ENCODE results near the gene MFSD1.

MFSD1 gene

DNA sequence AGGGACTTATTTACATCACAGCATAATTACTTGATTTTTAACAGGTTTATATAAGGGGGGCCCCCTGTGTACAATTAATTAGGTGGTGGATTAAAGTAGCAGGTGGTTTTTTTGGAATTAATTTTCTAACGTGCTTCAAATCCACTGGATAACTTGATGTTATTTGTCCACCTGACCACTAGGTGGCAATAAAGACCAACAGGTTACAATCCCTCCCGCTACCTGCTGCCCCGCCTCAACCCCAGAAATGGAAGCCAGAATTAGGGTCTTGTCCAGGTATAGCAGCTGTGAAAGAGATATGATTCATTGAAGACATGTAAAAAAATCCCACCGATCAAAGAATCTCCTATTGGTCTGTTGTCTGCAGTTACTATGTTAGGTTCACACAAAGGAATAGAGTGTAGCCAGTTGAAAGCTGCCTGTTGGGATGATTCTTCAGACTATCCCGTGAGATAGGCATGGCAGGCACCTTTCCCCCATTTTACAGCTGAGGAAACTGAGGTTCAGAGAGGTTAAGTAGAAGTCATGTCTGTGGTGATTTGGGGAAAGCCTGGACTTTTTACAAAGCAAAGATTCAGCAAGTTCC, 44.0 kb downstream of the MFSD1 start:
- TF ChIP-seq, protein P1, sequence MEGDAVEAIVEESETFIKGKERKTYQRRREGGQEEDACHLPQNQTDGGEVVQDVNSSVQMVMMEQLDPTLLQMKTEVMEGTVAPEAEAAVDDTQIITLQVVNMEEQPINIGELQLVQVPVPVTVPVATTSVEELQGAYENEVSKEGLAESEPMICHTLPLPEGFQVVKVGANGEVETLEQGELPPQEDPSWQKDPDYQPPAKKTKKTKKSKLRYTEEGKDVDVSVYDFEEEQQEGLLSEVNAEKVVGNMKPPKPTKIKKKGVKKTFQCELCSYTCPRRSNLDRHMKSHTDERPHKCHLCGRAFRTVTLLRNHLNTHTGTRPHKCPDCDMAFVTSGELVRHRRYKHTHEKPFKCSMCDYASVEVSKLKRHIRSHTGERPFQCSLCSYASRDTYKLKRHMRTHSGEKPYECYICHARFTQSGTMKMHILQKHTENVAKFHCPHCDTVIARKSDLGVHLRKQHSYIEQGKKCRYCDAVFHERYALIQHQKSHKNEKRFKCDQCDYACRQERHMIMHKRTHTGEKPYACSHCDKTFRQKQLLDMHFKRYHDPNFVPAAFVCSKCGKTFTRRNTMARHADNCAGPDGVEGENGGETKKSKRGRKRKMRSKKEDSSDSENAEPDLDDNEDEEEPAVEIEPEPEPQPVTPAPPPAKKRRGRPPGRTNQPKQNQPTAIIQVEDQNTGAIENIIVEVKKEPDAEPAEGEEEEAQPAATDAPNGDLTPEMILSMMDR (IDR thresholded peaks at IDR 0.05; ENCODE audit: borderline replicate concordance, insufficient read depth, low read depth, low read length) = peak; percentile 47; the same call in 1 of the 2 replicates
- no peak overlapping the region for H3K4me3 ChIP-seq (ENCODE audit: low read depth, low read length)

DNA sequence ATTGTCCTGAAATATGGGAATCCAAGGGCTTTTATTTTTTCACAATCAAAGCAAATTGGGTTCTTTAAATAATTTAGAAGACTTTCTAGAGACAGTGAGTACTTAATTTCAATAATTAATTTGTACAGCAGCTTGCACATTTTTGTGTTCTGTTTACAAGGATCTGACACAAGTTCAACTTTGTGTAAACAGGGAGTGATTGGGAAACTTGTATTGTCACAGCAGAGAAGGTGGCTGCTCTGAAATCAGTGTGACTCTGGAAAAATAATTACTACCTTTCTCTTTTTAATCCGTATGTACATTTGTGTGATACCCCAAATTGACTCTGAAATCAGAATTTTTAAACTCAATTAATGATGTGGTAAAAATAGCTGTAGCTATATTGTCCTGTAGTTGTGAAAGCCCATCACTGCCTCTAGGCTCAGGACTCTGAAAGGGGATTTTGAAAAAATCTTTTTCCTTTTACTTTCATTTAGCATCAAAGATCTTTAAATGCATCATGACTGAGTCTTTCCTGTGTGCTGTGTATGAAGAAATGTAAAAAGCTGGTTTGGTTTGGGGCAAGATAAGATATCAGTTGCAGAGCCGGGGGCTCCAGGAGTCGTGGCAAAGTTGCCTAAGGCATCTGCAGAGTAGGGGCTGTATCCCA, 45.1 kb downstream of the MFSD1 start:
- H3K4me3 ChIP-seq (ENCODE audit: low read depth, low read length) = no peak overlapping the region
- TF ChIP-seq, protein P1 (IDR thresholded peaks at IDR 0.05; ENCODE audit: borderline replicate concordance, insufficient read depth, low read depth, low read length) = no peak

DNA sequence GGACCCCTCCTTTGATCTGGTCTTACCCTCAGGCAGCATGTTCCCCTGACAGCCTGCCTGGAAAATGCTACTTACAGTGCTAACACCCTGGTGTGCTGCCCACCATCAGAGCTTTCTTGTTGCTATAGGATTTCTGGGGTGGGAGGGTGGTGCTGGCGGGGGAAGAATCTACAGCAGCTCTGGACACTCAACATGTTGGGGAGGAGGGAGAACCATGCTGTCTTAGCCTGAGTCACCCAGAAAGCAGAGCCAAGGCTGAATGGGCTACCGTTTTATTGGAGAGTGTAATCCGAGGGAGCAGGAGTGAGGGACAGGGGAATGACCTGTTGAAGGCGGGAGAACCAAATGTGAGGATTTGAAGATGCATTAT, 45.6 kb downstream of the MFSD1 start:
- TF ChIP-seq, protein P1 (IDR thresholded peaks at IDR 0.05; ENCODE audit: borderline replicate concordance, insufficient read depth, low read depth, low read length) = no peak
- no peak overlapping the region for H3K4me3 ChIP-seq (ENCODE audit: low read depth, low read length)

DNA sequence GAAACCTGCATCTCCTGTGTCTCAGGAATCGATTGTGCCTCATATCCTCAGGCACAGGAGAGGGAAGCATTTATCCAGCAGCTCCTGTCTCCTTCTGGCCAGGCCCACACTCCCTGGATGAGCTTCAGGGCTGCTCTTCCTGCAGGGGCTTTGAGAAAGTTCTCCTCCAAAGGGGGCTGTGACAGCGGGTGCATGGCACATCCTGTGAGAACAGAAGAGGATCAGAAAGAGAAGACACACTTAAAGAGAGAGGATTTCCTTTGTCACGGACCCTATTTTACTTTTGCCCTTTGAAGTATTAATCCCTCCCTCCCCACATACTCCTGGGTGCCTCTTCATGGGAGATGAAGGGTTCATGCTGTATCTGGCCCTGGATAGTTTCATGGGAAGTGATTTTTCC, 46.0 kb downstream of the MFSD1 start:
- no peak overlapping the region for H3K4me3 ChIP-seq (ENCODE audit: low read depth, low read length)
- TF ChIP-seq, protein P1 (IDR thresholded peaks at IDR 0.05; ENCODE audit: borderline replicate concordance, insufficient read depth, low read depth, low read length) = no peak

DNA sequence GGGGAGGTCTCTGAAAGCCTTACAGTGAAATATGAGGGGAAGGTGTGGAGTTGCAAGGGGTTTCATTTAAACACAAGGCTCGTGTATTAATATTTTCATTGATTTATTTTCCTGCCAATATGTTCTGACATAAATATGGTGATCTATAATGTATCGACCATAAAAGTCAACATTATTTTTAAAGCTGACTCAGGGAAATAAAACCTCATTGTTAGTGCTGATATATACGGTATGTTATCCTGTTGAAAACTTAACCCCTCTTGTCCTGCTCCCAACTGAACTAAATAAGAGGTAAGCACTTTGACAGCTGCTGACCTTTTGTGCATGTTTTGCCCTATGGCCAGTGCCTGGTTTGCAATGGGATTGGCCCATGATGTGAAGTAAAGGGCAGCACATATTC, 47.9 kb downstream of the MFSD1 start:
- TF ChIP-seq, protein P1 (IDR thresholded peaks at IDR 0.05; ENCODE audit: borderline replicate concordance, insufficient read depth, low read depth, low read length) = no peak

DNA sequence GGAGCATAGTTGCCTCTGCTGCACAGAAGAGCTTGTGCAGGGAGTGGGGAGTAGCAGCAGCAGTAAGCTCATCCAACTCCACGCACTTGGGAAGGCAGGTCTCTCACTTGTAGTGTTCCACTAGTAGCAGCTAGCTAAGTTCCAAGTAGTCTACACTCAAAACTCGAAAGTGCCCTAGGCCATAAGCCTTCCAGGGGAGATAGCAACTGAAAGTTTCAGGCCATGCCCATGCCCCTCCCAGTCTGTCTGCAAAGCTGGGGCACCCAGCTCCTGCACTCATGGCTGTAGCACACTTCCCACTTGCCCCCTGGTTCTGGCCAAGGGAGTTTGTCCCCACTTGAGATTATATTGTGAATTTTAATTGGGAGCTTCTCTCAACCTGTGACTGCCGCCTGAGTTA, 57.5 kb downstream of the MFSD1 start:
- TF ChIP-seq, protein P1 (IDR thresholded peaks at IDR 0.05; ENCODE audit: borderline replicate concordance, insufficient read depth, low read depth, low read length) = no peak
- H3K4me3 ChIP-seq (ENCODE audit: low read depth, low read length) = no peak overlapping the region

More for the DNA sequence above, 47.9 kb downstream of the MFSD1 start:
- H3K4me3 ChIP-seq (ENCODE audit: low read depth, low read length) = no peak overlapping the region

DNA sequence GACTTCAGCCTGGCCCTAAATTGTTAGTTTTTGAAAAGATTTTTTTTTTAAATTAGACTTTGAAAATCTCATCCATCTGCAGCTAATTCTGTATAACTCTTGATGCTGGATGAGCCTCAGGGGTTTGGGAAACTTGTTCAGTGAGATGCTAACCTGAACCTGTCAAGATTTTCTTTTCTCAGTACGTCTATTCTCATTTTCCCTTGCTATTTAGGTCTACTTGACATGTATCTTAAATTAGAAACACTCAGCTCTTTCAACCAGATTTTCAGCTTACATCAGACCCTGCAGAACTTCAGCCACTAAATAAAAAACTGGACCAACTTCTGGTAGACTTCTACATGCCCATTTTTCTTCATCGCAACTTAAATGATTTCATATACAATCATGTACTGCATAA, 61.4 kb downstream of the MFSD1 start:
- H3K4me3 ChIP-seq (ENCODE audit: low read depth, low read length) = no peak overlapping the region
- TF ChIP-seq, protein P1 (IDR thresholded peaks at IDR 0.05; ENCODE audit: borderline replicate concordance, insufficient read depth, low read depth, low read length) = no peak

All from GM12875 (cell line).